Skeletal muscle satellite cell (primary cell): ENCODE data around the gene GATAD2A.
"Not testable (repeated sequence)": the region's sequence is repeated elsewhere in the genome, so short reads cannot be mapped to it uniquely, and the experiment has no call there.

Experiments
- H3K27me3 ChIP-seq: 2 replicates; pipeline ENCODE4 v1.7.0; 2013; ENCODE audit warnings: low read length; ENCODE audit not compliant: control insufficient read depth, insufficient read depth
- H3K36me3 ChIP-seq: 2 replicates; pipeline ENCODE4 v1.7.0; 2013; ENCODE audit warnings: mild to moderate bottlenecking, control low read depth, low read length; ENCODE audit not compliant: insufficient read depth
- H3K4me1 ChIP-seq: 2 replicates; pipeline ENCODE4 v1.7.0; 2013; ENCODE audit warnings: low read length; ENCODE audit not compliant: control insufficient read depth, insufficient read depth
- H3K4me2 ChIP-seq: 2 replicates; pipeline ENCODE4 v1.7.0; 2013; ENCODE audit warnings: mild to moderate bottlenecking, low read length
- H3K4me3 ChIP-seq: 2 replicates; pipeline ENCODE4 v1.7.0; 2013; ENCODE audit warnings: low read length
- H3K9ac ChIP-seq: 2 replicates; pipeline ENCODE4 v1.7.0; 2013; ENCODE audit warnings: mild to moderate bottlenecking, low read depth, low read length, moderate library complexity
- H3K9me3 ChIP-seq: replicated peaks from 2 replicates; pipeline ENCODE4 v1.7.0; 2013; ENCODE audit warnings: mild to moderate bottlenecking, control low read depth, low read length

GATAD2A gene

DNA sequence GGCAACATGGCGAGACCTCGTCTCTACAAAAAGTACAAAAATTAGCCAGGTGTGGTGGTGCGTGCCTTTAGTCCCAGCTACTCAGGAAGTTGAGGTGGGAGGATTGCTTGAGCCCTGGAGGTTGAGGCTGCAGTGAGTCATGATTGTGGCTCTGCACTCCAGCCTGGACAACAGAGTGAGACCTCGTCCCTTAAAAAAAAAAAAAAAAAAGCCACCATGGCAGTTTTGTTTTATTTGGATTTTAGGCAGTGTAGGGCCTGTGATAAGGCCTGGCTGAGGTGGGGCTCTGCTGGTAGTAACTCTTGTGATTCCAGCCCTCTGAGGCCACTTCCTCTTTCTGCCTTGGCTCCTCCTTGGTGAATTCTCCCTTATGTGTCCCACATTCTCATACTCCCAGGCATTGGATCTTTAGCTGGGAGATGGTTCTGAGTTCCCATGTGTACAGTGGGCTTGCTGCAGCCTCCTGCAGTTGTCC is 39.2 kb downstream of the GATAD2A start:
- Histone ChIP-seq H3K4me1 (peaks cover 39% of the 10 kb centered on the region), H3K4me2 (peak overlapping the region; percentile 22), H3K9ac (peak overlapping the region; percentile 2), H3K27me3 (no peaks in the 10 kb centered on the region), H3K4me3 (no peak overlapping the region), H3K36me3 (peaks cover 14% of the 10 kb centered on the region), H3K9me3 (no peaks in the 10 kb centered on the region)

DNA sequence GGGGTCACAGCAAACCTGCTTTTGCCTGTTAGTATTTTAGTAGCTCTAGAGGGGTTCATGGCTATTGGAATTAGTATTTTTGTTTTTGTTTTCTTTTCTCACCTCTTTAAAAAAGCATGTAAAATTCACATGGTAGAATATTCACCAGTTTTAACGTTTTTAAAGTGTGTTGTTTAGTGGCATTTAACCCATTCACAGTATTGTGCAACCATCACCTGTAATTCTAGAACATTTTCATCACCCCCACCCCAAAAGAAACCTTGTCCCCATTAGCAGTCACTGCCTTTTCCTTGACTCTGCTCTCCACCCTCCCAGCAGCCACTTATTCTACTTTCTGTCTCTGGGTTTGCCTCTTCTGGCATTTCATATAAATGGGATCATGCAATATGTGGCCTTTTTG is 39.8 kb downstream of the GATAD2A start:
- no peaks in the 10 kb centered on the region for H3K9me3 ChIP-seq
- peaks cover 14% of the 10 kb centered on the region for H3K36me3 ChIP-seq
- H3K4me3 ChIP-seq = no peak overlapping the region
- peak overlapping the region; percentile 2 for H3K9ac ChIP-seq
- H3K4me1 ChIP-seq = peaks cover 39% of the 10 kb centered on the region
- no peaks in the 10 kb centered on the region for H3K27me3 ChIP-seq
- no peak overlapping the region for H3K4me2 ChIP-seq

DNA sequence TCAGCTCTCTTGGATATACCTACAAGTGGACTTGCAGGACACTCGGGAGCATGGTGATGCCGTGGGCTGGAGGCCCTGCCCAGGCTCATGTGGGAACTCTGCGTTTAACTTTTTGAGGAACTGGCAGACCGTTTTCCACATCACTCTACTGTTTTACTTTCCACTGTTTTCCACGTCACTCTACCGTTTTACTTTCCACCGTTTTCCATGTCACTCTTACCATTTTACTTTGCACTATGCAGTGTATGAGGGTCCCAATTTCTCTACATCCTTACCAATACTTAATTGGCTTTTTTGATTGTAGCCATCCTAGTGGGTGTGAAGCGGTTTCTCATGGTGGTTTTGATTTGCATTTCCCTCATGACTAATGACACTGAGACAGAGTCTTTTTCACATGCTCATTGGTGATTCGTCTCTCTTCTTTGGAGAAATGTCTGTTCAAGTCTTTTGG is 40.5 kb downstream of the GATAD2A start:
- Histone ChIP-seq H3K27me3 (no peaks in the 10 kb centered on the region), H3K4me2 (no peak overlapping the region), H3K4me1 (peaks cover 39% of the 10 kb centered on the region), H3K9ac (no peak overlapping the region), H3K4me3 (no peak overlapping the region), H3K36me3 (peaks cover 14% of the 10 kb centered on the region), H3K9me3 (no peaks in the 10 kb centered on the region)

DNA sequence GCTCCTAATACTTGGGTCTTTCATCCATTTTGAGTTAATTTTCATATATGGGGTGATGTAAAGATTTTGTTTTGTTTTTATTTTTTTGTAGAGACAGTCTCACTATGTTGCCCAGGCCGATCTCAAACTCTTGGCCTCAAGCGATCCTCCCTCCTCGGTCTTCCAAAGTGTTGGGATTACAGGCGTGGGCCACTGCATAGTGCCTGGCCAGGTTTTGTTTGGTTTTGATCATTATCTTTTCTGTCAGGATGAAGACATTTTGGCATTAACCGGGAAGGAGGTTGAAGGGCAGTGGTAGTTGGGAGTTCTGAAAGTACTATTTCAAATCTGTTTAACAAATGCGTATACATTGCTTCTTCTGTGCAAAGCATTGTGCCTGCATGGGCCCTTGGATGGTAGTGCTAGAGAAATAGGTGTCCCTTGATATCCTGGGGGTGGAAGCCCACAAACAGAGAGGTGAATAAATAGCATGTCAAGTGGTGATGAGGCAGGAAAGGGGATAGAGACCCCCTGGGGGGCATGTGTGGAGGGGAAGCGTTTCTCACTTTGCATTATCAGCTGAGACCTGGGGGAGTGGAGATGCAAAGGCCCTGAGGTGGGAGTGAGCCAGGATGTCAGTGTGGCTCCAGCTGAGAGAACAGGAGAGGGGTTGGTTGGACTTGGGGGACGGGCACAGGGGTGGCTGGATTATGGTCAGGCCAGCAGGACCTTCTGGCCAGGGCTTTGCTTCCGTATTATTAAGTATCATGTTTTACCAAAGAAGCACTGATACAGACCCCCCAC is 41.4 kb downstream of the GATAD2A start:
- H3K27me3 ChIP-seq = no peaks in the 10 kb centered on the region
- no peaks in the 10 kb centered on the region for H3K9me3 ChIP-seq
- no peak overlapping the region for H3K9ac ChIP-seq
- H3K4me3 ChIP-seq = no peak overlapping the region
- H3K4me1 ChIP-seq = peaks cover 39% of the 10 kb centered on the region
- no peak overlapping the region for H3K4me2 ChIP-seq
- H3K36me3 ChIP-seq = peaks cover 14% of the 10 kb centered on the region

DNA sequence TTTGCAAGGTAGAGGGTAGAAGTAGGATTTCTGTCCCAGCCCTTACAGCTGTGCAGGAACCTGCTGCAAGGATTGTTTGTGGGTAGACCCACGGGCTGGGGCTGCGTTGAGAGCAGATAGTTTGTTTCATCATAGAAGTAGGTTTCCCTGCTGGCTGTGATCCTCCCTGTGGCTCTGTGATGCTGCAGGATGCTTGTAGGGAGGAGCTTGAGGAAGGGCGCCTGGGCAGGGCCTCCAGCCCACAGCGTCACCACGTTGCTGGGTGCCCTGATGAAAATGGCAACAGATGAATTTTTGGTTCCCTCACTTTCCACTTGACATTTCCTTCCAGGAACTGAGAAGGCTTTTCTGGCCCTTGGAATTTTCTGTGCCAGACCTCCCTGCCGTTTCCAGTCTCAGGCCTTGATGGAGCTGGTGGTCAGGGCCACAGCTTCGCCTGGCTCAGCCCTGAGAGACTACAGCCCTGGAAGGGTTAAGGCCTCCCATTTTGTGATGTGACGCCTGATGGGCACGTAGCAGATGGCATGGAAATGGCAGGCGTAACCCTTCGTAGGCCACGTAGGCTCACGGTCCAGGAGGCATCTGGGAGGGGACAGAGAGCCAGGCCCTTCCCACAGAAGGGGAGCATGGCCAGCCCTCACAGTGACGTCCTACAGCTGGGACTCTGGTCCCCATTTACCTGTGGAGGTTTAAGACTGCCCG is 42.2 kb downstream of the GATAD2A start:
- H3K27me3 ChIP-seq = no peaks in the 10 kb centered on the region
- H3K4me1 ChIP-seq = peaks cover 36% of the 10 kb centered on the region
- peaks cover 12% of the 10 kb centered on the region for H3K36me3 ChIP-seq
- no peaks in the 10 kb centered on the region for H3K9me3 ChIP-seq
- peak overlapping the region; percentile 8 for H3K9ac ChIP-seq
- H3K4me3 ChIP-seq = no peak overlapping the region
- H3K4me2 ChIP-seq = peak overlapping the region; percentile 12

DNA sequence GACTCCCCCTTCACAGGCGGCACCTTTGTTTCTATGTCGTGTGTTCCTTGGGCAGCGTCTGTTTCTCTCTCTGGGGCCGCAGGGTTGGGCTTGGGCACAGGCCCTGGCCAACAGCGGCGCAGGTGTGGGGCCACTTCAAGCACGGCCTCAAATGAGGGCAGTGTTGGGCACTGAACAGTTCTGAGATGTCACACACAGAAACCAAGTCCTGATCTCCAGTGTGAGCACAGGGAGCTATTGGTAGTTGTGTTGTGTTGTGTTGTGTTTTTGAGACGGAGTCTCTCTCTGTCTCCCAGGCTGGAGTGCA is 42.7 kb downstream of the GATAD2A start:
- Histone ChIP-seq H3K4me2 (no peak overlapping the region), H3K27me3 (no peaks in the 10 kb centered on the region), H3K4me3 (no peak overlapping the region), H3K4me1 (peaks cover 33% of the 10 kb centered on the region), H3K9ac (no peak overlapping the region), H3K36me3 (peaks cover 10% of the 10 kb centered on the region), H3K9me3 (no peaks in the 10 kb centered on the region)

DNA sequence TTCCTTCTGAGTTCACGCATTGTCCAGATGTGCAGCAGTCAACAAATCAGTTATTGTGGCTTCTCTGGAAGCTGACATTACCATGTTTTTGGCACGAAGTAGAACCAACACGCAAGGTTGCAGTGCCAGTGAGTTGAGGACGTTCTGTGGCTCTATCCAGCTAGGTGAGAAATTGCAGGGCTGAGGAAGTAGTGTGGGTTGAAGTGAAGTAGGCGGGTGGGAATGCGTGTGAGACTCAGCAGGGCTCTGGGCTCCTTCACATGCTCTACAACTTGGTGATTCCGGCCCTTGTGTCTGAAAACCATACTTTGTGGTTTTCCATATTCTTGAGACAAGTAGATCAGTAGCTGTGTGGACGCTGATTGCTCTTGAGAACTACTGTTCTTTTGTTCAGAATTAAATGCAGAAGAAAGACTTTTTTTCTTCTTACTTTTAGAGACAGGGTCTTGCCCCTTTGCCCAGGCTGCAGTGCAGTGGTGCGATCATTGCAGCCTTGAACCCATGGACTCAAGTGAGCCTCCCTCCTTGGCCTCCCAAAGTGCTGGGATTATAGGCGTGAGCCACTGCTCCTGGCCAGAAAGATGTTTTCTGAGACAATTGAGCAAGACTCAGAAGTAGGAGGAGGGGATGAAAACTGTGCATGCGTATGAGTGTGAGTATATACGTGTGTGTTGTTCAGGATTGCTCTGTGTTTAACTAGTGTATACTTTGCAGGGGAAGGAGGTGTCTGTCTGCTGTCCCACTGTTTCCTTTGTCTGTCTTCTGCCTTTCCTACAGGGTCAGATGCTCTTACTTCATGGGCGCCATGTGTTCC is 46.2 kb downstream of the GATAD2A start:
- Histone ChIP-seq H3K9ac (no peak overlapping the region), H3K9me3 (no peaks in the 10 kb centered on the region), H3K36me3 (no peaks in the 10 kb centered on the region), H3K4me2 (no peak overlapping the region), H3K27me3 (no peaks in the 10 kb centered on the region), H3K4me1 (peaks cover 15% of the 10 kb centered on the region), H3K4me3 (no peak overlapping the region)

DNA sequence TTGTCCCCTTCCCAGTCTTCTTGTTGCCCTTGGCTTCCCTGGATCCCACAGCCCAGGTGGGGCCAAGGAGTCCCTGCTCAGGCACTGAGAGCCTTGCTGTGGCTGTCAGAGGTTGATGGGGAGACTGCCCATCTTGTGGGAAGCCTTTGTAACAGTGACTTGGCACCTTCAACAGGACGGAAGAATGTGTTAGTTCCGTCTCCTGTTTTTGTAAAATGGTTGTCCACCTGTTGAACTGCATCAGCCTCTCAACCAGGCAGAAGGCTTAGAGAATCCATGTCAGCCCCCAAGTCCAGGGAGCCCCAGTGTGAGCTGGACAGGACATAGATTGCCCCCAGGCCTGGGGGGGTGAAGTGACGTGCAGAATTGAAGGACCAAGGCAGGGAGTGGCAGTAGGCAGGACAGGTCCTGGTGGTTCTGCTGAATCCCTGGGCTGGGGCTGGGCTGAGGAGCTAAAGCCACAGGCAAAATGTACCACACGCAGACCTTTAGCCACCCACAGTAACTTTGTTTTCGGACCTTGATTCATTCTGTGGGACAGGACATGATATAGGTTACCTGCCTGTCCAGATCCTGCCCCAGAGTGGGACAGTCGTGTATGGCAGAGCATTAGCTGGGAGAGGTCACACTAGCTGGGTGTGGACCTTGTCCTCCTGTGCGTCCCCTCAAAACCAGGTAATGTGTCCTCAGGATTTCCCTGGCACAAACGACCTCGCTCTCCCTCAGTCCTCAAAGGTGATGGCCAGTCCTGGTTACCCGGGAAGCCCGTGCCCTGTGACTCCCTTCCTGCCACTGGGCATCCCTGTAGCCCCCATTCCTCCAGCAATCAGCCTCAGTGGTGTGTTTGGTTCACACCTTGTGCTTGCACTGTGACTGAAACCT is 47.0 kb downstream of the GATAD2A start:
- Histone ChIP-seq H3K36me3 (peaks cover 4% of the 10 kb centered on the region), H3K27me3 (no peaks in the 10 kb centered on the region), H3K4me1 (peaks cover 7% of the 10 kb centered on the region), H3K4me3 (no peak overlapping the region), H3K4me2 (no peak overlapping the region), H3K9ac (no peak overlapping the region), H3K9me3 (no peaks in the 10 kb centered on the region)

DNA sequence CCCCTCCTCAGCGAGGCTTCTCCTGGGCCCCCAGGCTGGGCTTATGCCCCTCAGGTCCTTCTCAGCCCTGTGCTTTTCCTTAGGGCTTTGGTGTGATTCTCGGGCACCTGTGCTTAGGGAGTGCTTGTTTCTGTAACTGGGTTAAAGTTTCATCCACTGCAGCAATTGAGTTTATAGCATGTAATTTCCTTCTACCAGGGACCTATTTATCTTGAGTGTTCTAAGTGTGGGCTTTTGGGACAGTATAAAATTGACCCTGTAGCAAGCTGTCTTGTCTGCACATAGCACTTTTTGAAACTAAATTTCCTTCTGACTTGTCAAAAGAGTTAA is 47.6 kb downstream of the GATAD2A start:
- H3K9me3 ChIP-seq = no peaks in the 10 kb centered on the region
- H3K27me3 ChIP-seq = no peaks in the 10 kb centered on the region
- peaks cover 6% of the 10 kb centered on the region for H3K4me1 ChIP-seq
- H3K4me2 ChIP-seq = no peak overlapping the region
- H3K9ac ChIP-seq = no peak overlapping the region
- no peak overlapping the region for H3K4me3 ChIP-seq
- H3K36me3 ChIP-seq = peaks cover 4% of the 10 kb centered on the region

DNA sequence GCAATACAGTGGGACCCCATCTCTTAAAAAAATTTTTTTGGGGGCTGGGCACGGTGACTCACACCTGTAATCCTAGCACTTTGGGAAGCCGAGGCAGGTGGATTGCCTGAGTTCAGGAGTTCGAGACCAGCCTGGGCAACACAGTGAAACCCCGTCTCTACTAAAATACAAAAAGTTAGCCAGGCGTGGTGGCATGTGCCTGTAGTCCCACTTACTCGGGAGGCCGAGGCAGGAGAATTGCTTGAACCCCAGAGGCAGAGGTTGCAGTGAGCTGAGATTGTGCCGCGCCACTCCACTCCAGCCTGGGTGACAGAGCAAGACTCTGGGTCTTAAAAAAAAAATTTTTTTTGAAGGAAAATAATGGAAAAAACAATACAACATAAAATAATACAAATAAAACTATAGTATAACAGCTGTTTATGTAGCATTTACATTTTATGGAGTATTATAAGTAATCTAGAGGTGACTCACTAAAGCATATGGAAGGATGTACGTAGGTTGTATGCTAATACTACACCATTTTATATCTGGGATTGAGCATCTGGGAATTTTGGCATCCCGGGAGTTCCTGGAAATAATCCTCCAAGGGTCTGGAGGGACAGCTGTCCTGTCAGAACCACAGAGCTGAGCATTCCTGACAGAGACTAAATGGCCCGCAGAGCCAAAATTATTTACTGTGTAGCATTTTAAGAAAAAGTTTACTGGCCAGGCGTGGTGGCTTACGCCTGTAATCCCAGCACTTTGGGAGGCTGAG is 49.9 kb downstream of the GATAD2A start:
- H3K4me1 ChIP-seq = peaks cover 28% of the 10 kb centered on the region
- H3K9me3 ChIP-seq = not testable (repeated sequence)

More for the DNA sequence above, 49.9 kb downstream of the GATAD2A start:
- not testable (repeated sequence) for H3K4me3 ChIP-seq, H3K9ac ChIP-seq, H3K27me3 ChIP-seq, H3K36me3 ChIP-seq, H3K4me2 ChIP-seq
